H1 (cell line): ENCODE measurements around the gene MTHFD1. TPM values are rescaled to one million over a fixed set of nuclear protein-coding genes. Genes with fewer than 3 reads are reported as not detected.

Experiments used
- CTCF ChIA-PET: fragments of 300-600 bp; sonication (Branson Sonifier 250); formaldehyde crosslinking; loops from one replicate; lab custom pipeline; 2021; ENCODE audit not compliant: partially characterized antibody; lab: Charles Lee
- POLR2A ChIA-PET: fragments of 300-600 bp; sonication (Branson Sonifier 250); formaldehyde crosslinking; loops from one replicate; lab custom pipeline; 2021; ENCODE audit warnings: inconsistent platforms; ENCODE audit not compliant: partially characterized antibody; lab: Charles Lee
- DNase-seq, 2 experiments: peaks; one replicate each; pipeline versions ENCODE4 v3.0.0 to v3.0.0-alpha.2; 2010 to 2022; ENCODE audit warnings: low spot score in 2 of 2, low read depth in 1 of 2, mixed read lengths in 1 of 2
- FAIRE-seq: peaks from 2 replicates; lab custom pipeline; 2011; peaks lifted over from hg19 to GRCh38; lab: Jason Lieb, UNC
- H2AFZ ChIP-seq: 2 replicates; pipeline ENCODE4 v1.8.1; 2012; ENCODE audit warnings: low read length, inconsistent platforms
- H2AK5ac ChIP-seq: 2 replicates; pipeline ENCODE4 v1.6.1; 2013; ENCODE audit warnings: low read depth, low read length
- H2BK120ac ChIP-seq: replicated peaks from 2 replicates; pipeline ENCODE3; 2013; ENCODE audit warnings: low read depth, low read length, inconsistent platforms
- H2BK12ac ChIP-seq: 2 replicates; pipeline ENCODE4 v1.6.1; 2013; ENCODE audit warnings: low read depth, low read length
- H2BK15ac ChIP-seq: 2 replicates; pipeline ENCODE4 v1.6.1; 2013; ENCODE audit warnings: low read length
- H2BK20ac ChIP-seq: 2 replicates; pipeline ENCODE4 v1.6.1; 2013; ENCODE audit warnings: low read length
- H2BK5ac ChIP-seq: 2 replicates; pipeline ENCODE4 v1.6.1; 2013; ENCODE audit warnings: low read depth, low read length
- H3K14ac ChIP-seq: 2 replicates; pipeline ENCODE4 v1.6.1; 2013; ENCODE audit warnings: inconsistent platforms; ENCODE audit not compliant: insufficient read length
- H3K18ac ChIP-seq: 2 replicates; pipeline ENCODE4 v1.6.1; 2013; ENCODE audit warnings: low read length; ENCODE audit errors: extremely low read depth
- H3K23ac ChIP-seq: 2 replicates; pipeline ENCODE4 v1.6.1; 2013; ENCODE audit warnings: inconsistent platforms; ENCODE audit not compliant: insufficient read length
- H3K23me2 ChIP-seq: 2 replicates; pipeline ENCODE4 v1.6.1; 2013; ENCODE audit warnings: low read depth, low read length
- H3K27ac ChIP-seq: 2 replicates; pipeline ENCODE4 v1.6.1; 2011; ENCODE audit warnings: low read depth, low read length, inconsistent platforms
- H3K27me3 ChIP-seq, 4 experiments: replicated peaks in 1 of 4; 1 replicate in 1 of 4; 2 replicates in 3 of 4; pipeline versions ENCODE4 v1.6.1 to v1.8.1; 2011 to 2013; ENCODE audit warnings: low read length in 3 of 4, mild to moderate bottlenecking in 3 of 4, inconsistent platforms in 2 of 4, mixed read lengths in 2 of 4, moderate library complexity in 1 of 4; ENCODE audit not compliant: control insufficient read depth in 3 of 4, insufficient read depth in 3 of 4; ENCODE audit errors: extremely low read depth in 1 of 4
- H3K36me3 ChIP-seq, 4 experiments: 2 replicates each; pipeline versions ENCODE4 v1.6.1 to v1.8.1; 2011 to 2013; ENCODE audit warnings: mild to moderate bottlenecking in 4 of 4, low read length in 3 of 4, moderate library complexity in 2 of 4, control low read depth in 1 of 4, inconsistent platforms in 1 of 4; ENCODE audit not compliant: insufficient read depth in 4 of 4, control insufficient read depth in 2 of 4
- H3K4ac ChIP-seq: replicated peaks from 2 replicates; pipeline ENCODE3; 2013; ENCODE audit warnings: low read length, low read depth, mixed read lengths, inconsistent platforms; ENCODE audit not compliant: insufficient read length
- H3K4me1 ChIP-seq, 4 experiments: replicated peaks in 1 of 4; 1 replicate in 1 of 4; 2 replicates in 3 of 4; pipeline versions ENCODE4 v1.6.1 to v1.8.1; 2011 to 2013; ENCODE audit warnings: low read length in 3 of 4, inconsistent platforms in 2 of 4, mixed read lengths in 1 of 4; ENCODE audit not compliant: insufficient read depth in 4 of 4, control insufficient read depth in 3 of 4
- H3K4me2 ChIP-seq, 2 experiments: 2 replicates each; pipeline versions ENCODE4 v1.6.1 to v1.8.1; 2011 to 2013; ENCODE audit warnings: low read depth in 2 of 2, low read length in 2 of 2, control low read depth in 1 of 2, inconsistent platforms in 1 of 2, mild to moderate bottlenecking in 1 of 2; ENCODE audit not compliant: insufficient read depth in 1 of 2
- H3K4me3 ChIP-seq, 4 experiments: fragments of 200-600, 300-600 bp in 1 of 4; sonication (generic), shearing (Covaris generic), sonication (Bioruptor Twin) in 1 of 4; 2 replicates each; pipeline versions ENCODE4 v1.5.1 to v1.8.1; 2011 to 2016; ENCODE audit warnings: low read length in 4 of 4, low read depth in 3 of 4, control low read depth in 2 of 4, inconsistent platforms in 2 of 4, mild to moderate bottlenecking in 2 of 4, mixed read lengths in 1 of 4, moderate library complexity in 1 of 4; ENCODE audit not compliant: insufficient read depth in 2 of 4; ENCODE audit errors: extremely low read depth in 1 of 4
- H3K56ac ChIP-seq: replicated peaks from 2 replicates; pipeline ENCODE3; 2013; ENCODE audit warnings: low read depth, mild to moderate bottlenecking, mixed read lengths, low read length, inconsistent platforms; ENCODE audit not compliant: insufficient read length
- H3K79me1 ChIP-seq: 2 replicates; pipeline ENCODE4 v1.6.1; 2013; ENCODE audit warnings: low read depth, low read length, control low read depth
- H3K79me2 ChIP-seq, 2 experiments: 2 replicates each; pipeline versions ENCODE4 v1.6.1 to v1.8.1; 2012 to 2013; ENCODE audit warnings: low read length in 2 of 2, mild to moderate bottlenecking in 2 of 2, inconsistent platforms in 1 of 2; ENCODE audit not compliant: insufficient read depth in 2 of 2, control insufficient read depth in 1 of 2
- H3K9ac ChIP-seq, 4 experiments: replicated peaks in 1 of 4; 1 replicate in 1 of 4; 2 replicates in 3 of 4; pipeline versions ENCODE4 v1.6.1 to v1.8.1; 2011 to 2013; ENCODE audit warnings: low read depth in 3 of 4, low read length in 3 of 4, control low read depth in 2 of 4, mild to moderate bottlenecking in 2 of 4, moderate library complexity in 2 of 4, inconsistent platforms in 1 of 4; ENCODE audit errors: extremely low read depth in 1 of 4
- H3K9me3 ChIP-seq, 2 experiments: 2 replicates each; pipeline versions ENCODE4 v1.6.1 to v1.8.1; 2012 to 2013; ENCODE audit warnings: mild to moderate bottlenecking in 2 of 2, moderate library complexity in 2 of 2, control low read depth in 1 of 2, inconsistent platforms in 1 of 2, low read depth in 1 of 2, low read length in 1 of 2, mixed read lengths in 1 of 2; ENCODE audit not compliant: insufficient read depth in 2 of 2
- H4K20me1 ChIP-seq, 2 experiments: replicated peaks in 1 of 2; 2 replicates each; pipeline versions ENCODE3 to v1.8.1; 2011 to 2013; ENCODE audit warnings: inconsistent platforms in 2 of 2, low read length in 2 of 2, mild to moderate bottlenecking in 1 of 2; ENCODE audit not compliant: insufficient read depth in 2 of 2, control insufficient read depth in 1 of 2
- H4K5ac ChIP-seq: 2 replicates; pipeline ENCODE4 v1.6.1; 2013; ENCODE audit warnings: low read length, low read depth, mixed read lengths, inconsistent platforms; ENCODE audit not compliant: insufficient read length
- H4K8ac ChIP-seq: 2 replicates; pipeline ENCODE4 v1.8.0; 2013; ENCODE audit warnings: mild to moderate bottlenecking, moderate library complexity, low read length, inconsistent platforms; ENCODE audit not compliant: insufficient read depth; ENCODE audit errors: extremely low read depth
- H4K91ac ChIP-seq: replicated peaks from 2 replicates; pipeline ENCODE3; 2013; ENCODE audit warnings: low read length, mixed read lengths, inconsistent platforms; ENCODE audit not compliant: insufficient read length
- RXRA ChIP-seq: IDR thresholded peaks from 2 replicates; pipeline ENCODE4 v1.6.1; 2011; ENCODE audit warnings: low read depth, mild to moderate bottlenecking, low read length, moderate library complexity; ENCODE audit not compliant: insufficient read depth
- SAP30 ChIP-seq: fragments of 300-600 bp; sonication (generic); IDR thresholded peaks from 2 replicates; pipeline ENCODE4 v1.7.1; 2012; ENCODE audit warnings: low read length, moderate library complexity, mild to moderate bottlenecking, inconsistent platforms; ENCODE audit not compliant: insufficient read depth, insufficient replicate concordance
- SIRT6 ChIP-seq: IDR thresholded peaks from one replicate; pipeline ENCODE4 v1.7.1; 2012; ENCODE audit warnings: low read length, inconsistent platforms
- SIX5 ChIP-seq: IDR thresholded peaks from 2 replicates; pipeline ENCODE4 v1.6.1; 2011; ENCODE audit warnings: mild to moderate bottlenecking, low read depth, low read length
- SP4 ChIP-seq: IDR thresholded peaks from 2 replicates; pipeline ENCODE4 v1.6.1; 2012; ENCODE audit warnings: low read length, inconsistent platforms
- SRF ChIP-seq: IDR thresholded peaks from 2 replicates; pipeline ENCODE4 v1.6.1; 2011; ENCODE audit warnings: mild to moderate bottlenecking, low read depth, low read length, moderate library complexity
- WGBS, 2 experiments: shearing (Covaris generic) in 1 of 2; methylation state at CpG; one replicate each; pipeline versions ENCODE4 v1.1.6 to v1.1.7; 2013 to 2015; ENCODE audit warnings: low lambda C conversion rate in 2 of 2, mixed read lengths in 2 of 2, inconsistent platforms in 1 of 2, low coverage in 1 of 2, missing lambda C conversion rate in 1 of 2; ENCODE audit not compliant: insufficient replicate concordance in 2 of 2, insufficient coverage in 1 of 2, insufficient read length in 1 of 2; ENCODE audit errors: extremely low coverage in 1 of 2, missing lambda C conversion rate in 1 of 2; 5-methylcytosine and 5-hydroxymethylcytosine counted together
- polyA plus RNA-seq, 7 experiments: library from polyadenylated mRNA; depleted of rRNA in 3 of 7; stranded (reverse) in 5 of 7; unstranded in 2 of 7; fragments of >200 nt in 5 of 7; fragments of 200-250 nt in 2 of 7; gene quantifications; 1 replicate in 5 of 7; 2 replicates in 1 of 7; 4 replicates in 1 of 7; pipeline versions ENCODE4 v1.2.1 to v1.2.3, GENCODE V29; 2011 to 2013; ENCODE audit warnings: missing spikeins in 2 of 7, mixed read lengths in 2 of 7
- total RNA-seq: library from RNA; stranded (reverse); fragmentation: NEBNext Ultra II Directional; extraction: Animal tissue kit (Norgen Biotek cat#: 25700); gene quantifications from 2 replicates; pipeline ENCODE4 v1.2.1, GENCODE V29; 2021

The MTHFD1 gene
- total and polyA plus RNA-seq, 2 of the 8 experiments (the other 6 are each of a cell fraction or from before 2014, with no cell fraction given), result 79.7 to 332 TPM

DNA sequence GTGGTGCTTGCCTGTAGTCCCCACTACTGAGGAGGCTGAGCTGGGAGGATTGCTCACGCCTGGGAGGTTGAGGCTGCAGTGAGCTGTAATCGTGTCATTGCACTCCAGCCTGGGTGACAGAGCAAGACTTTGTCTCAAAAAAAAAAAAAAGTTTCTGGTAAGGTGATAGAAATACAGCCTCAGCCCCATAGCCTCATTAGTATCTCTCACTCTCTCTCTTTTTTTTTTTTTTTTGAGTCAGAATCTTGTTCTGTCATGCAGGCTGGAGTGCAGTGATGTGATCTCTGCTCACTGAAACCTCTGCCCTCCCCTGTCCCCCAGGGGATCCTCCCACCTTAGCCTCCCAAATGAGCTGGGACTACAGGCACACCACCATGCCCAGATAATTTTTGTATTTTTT is 19.2 kb downstream of the MTHFD1 start:
- Histone ChIP-seq H3K4me1 (peaks cover 0 to 3% (median 0%) of the 10 kb centered on the region in 4 experiments; a peak in 2 of 7 replicates), H2BK5ac (no peak overlapping the region), H2BK20ac (no peak overlapping the region), H3K23me2 (no peaks in the 10 kb centered on the region), H3K4me3 (no peak overlapping the region), H4K8ac (no peak overlapping the region), H4K20me1 (peaks cover 0 to 3% of the 10 kb centered on the region in 2 experiments), H3K79me1 (peaks cover 2% of the 10 kb centered on the region; the same call in 1 of the 2 replicates), H2AFZ (no peak overlapping the region), H4K91ac (no peak overlapping the region), H3K4ac (no peak overlapping the region), H3K27ac (no peak overlapping the region), H2BK120ac (no peak overlapping the region), H3K9me3 (no peaks in the 10 kb centered on the region), H3K14ac (no peak overlapping the region), H2BK12ac (no peak overlapping the region), H3K9ac (no peak overlapping the region), H2BK15ac (no peak overlapping the region), H3K27me3 (no peaks in the 10 kb centered on the region), H3K36me3 (peaks cover 4 to 42% (median 22%) of the 10 kb centered on the region in 4 experiments; a peak in 7 of 8 replicates), H4K5ac (no peak overlapping the region), H3K23ac (no peak overlapping the region), H3K18ac (no peak overlapping the region), H3K4me2 (no peak overlapping the region), H3K79me2 (peaks cover 0 to 68% of the 10 kb centered on the region in 2 experiments; a peak in 3 of 4 replicates), H3K56ac (no peak overlapping the region), H2AK5ac (no peak overlapping the region)
- DNase-seq (no peak), FAIRE-seq (no peak)
- WGBS, 2 experiments, result 89% methylated on average over 2 of the region's 2 CpGs; no CpG with 5 or more reads in 1 of the 2 experiments
- ChIA-PET CTCF (interaction anchor here (0.5 to 1.7 kb wide), 5 partner anchors 10 to 53 kb away, joined by 3 to 8 read pairs (median 4); no protein-coding TSS in a partner anchor), POLR2A (interaction anchor here (1.0 to 2.5 kb wide), 3 partner anchors 11 to 67 kb away, joined by 3 to 10 read pairs (median 6); no protein-coding TSS in a partner anchor)
- TF ChIP-seq SIX5 (no peak), RXRA (no peak), SP4 (no peak), SRF (no peak), SIRT6 (no peak), SAP30 (no peak)
